T47D (cell line): ENCODE measurements around the gene KANK4.
A peak's percentile ranks its signal among the peaks of the same experiment; 100 is the strongest.

Source experiments
- DNase-seq, 2 experiments: peaks; one replicate each; pipeline versions ENCODE4 v3.0.0 to v3.0.0-alpha.2; 2011 to 2012; ENCODE audit warnings: low read depth in 1 of 2, low spot score in 1 of 2
- JUND ChIP-seq: IDR thresholded peaks from 2 replicates; pipeline ENCODE4 v1.6.1; 2012; ENCODE audit warnings: low read depth
- in situ Hi-C: cut with HindIII; loops from 2 replicates; pipeline ENCODE4 v1.10.0; 2016; ENCODE audit warnings: low sequenced_read_pairs, low pct_unique_long_range_greater_than_20kb

KANK4 gene

GRCh38 chr1:62308606-62309005 is 10.6 kb downstream of the KANK4 start:
- in situ Hi-C loops = no loop called here
- DNase-seq = no peak
- TF ChIP-seq JUND = no peak

- TF ChIP-seq JUND = no peak
- in situ Hi-C loops = no loop called here
- no peak for DNase-seq
Observed at GRCh38 chr1:62307895-62308492, 11.2 kb downstream of the KANK4 start.

- no peak for TF ChIP-seq JUND
- in situ Hi-C loops = no loop called here
- no peak for DNase-seq
Observed at GRCh38 chr1:62307446-62307845, 11.8 kb downstream of the KANK4 start.

- DNase-seq = no peak
- TF ChIP-seq JUND = no peak
- in situ Hi-C loops = no loop called here
Observed at GRCh38 chr1:62306065-62306464, 13.2 kb downstream of the KANK4 start.

GRCh38 chr1:62304975-62305374 is 14.3 kb downstream of the KANK4 start:
- DNase-seq = no peak
- no peak for TF ChIP-seq JUND
- in situ Hi-C loops = no loop called here

GRCh38 chr1:62304515-62304914 is 14.7 kb downstream of the KANK4 start:
- no peak for DNase-seq
- TF ChIP-seq JUND = no peak
- in situ Hi-C loops = no loop called here

- in situ Hi-C loops = no loop called here
- DNase-seq = no peak
- no peak for TF ChIP-seq JUND
Observed at GRCh38 chr1:62301726-62302390, 17.4 kb downstream of the KANK4 start.

GRCh38 chr1:62299426-62300200 is 19.6 kb downstream of the KANK4 start:
- in situ Hi-C loops = no loop called here
- DNase-seq = no peak
- TF ChIP-seq JUND = no peak

- DNase-seq = no peak
- in situ Hi-C loops = no loop called here
Observed at GRCh38 chr1:62295921-62296491, 23.2 kb downstream of the KANK4 start.

GRCh38 chr1:62294261-62294660 is 25.0 kb downstream of the KANK4 start:
- in situ Hi-C loops = no loop called here
- DNase-seq = peak in 1 of 2 experiments; percentile 16
- TF ChIP-seq JUND = no peak

More at GRCh38 chr1:62295921-62296491, 23.2 kb downstream of the KANK4 start:
- no peak for TF ChIP-seq JUND

GRCh38 chr1:62288662-62289061 is 30.6 kb downstream of the KANK4 start:
- TF ChIP-seq JUND = no peak
- no peak for DNase-seq
- in situ Hi-C loops = no loop called here

- no peak for TF ChIP-seq JUND
- in situ Hi-C loops = no loop called here
- no peak for DNase-seq
Observed at GRCh38 chr1:62288224-62288623, 31.0 kb downstream of the KANK4 start.

GRCh38 chr1:62286786-62287224 is 32.4 kb downstream of the KANK4 start:
- DNase-seq = peak in 1 of 2 experiments; percentile 34
- in situ Hi-C loops = no loop called here

More at GRCh38 chr1:62286786-62287224, 32.4 kb downstream of the KANK4 start:
- TF ChIP-seq JUND = no peak
